IMR-90 (cell line): ENCODE results near the gene STK17B. TPM values are rescaled to one million over a fixed set of nuclear protein-coding genes. Genes with fewer than 3 reads are reported as not detected.
A peak's percentile ranks its signal among the peaks of the same experiment; 100 is the strongest.

ENCODE experiments used
- ATAC-seq: fragments of 200-7000 bp; cut with Tn5 transposase; 2 replicates; pipeline ENCODE4 v1.9.1; 2020; ENCODE audit warnings: low read depth, mild to moderate bottlenecking, moderate library complexity
- BruUV-seq: library from RNA; stranded (reverse); fragments of 400-500 nt; replicated peaks from 2 replicates; lab custom pipeline; 2021; lab: Mats Ljungman, UMichigan
- CTCF ChIA-PET: fragments of 300-600 bp; formaldehyde crosslinking; extraction: SDS; loops from one replicate; lab custom pipeline; 2021; ENCODE audit warnings: antibody characterized with exemption; lab: Yijun Ruan, JAX
- POLR2A ChIA-PET: fragments of 300-600 bp; sonication (Branson Sonifier 250); formaldehyde crosslinking; loops from one replicate; lab custom pipeline; 2022; ENCODE audit warnings: antibody characterized with exemption; ENCODE audit not compliant: unreplicated experiment; lab: Charles Lee
- DNase-seq: peaks from one replicate; pipeline ENCODE4 v3.0.0; 2013
- H2AFZ ChIP-seq: replicated peaks from 2 replicates; pipeline ENCODE3; 2013; ENCODE audit warnings: low read length, mild to moderate bottlenecking; ENCODE audit not compliant: poor library complexity
- H2AK5ac ChIP-seq: 2 replicates; pipeline ENCODE4 v1.6.1; 2013; ENCODE audit warnings: low read depth, low read length, inconsistent platforms
- H2AK9ac ChIP-seq: replicated peaks from 2 replicates; pipeline ENCODE3; 2013; ENCODE audit warnings: mild to moderate bottlenecking, low read depth, low read length, moderate library complexity; ENCODE audit not compliant: poor library complexity
- H2BK120ac ChIP-seq: 2 replicates; pipeline ENCODE4 v1.6.1; 2013; ENCODE audit warnings: low read depth, low read length, inconsistent platforms
- H2BK15ac ChIP-seq: 3 replicates; pipeline ENCODE4 v1.6.1; 2013; ENCODE audit warnings: low read depth, low read length, inconsistent platforms
- H2BK20ac ChIP-seq: 2 replicates; pipeline ENCODE4 v1.6.1; 2013; ENCODE audit warnings: low read depth, mild to moderate bottlenecking, inconsistent platforms, low read length, moderate library complexity
- H2BK5ac ChIP-seq: 2 replicates; pipeline ENCODE4 v1.6.1; 2013; ENCODE audit warnings: mild to moderate bottlenecking, low read depth, low read length, inconsistent platforms; ENCODE audit not compliant: poor library complexity, severe bottlenecking
- H3K14ac ChIP-seq: replicated peaks from 2 replicates; pipeline ENCODE4 v1.6.1; 2013; ENCODE audit warnings: low read depth, low read length, inconsistent platforms
- H3K18ac ChIP-seq: 2 replicates; pipeline ENCODE4 v1.6.1; 2013; ENCODE audit warnings: low read depth, low read length, control low read depth
- H3K23ac ChIP-seq: 2 replicates; pipeline ENCODE4 v1.6.1; 2013; ENCODE audit warnings: low read depth, low read length, inconsistent platforms
- H3K27ac ChIP-seq: 2 replicates; pipeline ENCODE4 v1.5.1; 2013; ENCODE audit warnings: mild to moderate bottlenecking, control low read depth, low read length; ENCODE audit not compliant: insufficient read depth
- H3K27me3 ChIP-seq: 2 replicates; pipeline ENCODE4 v1.6.1; 2013; ENCODE audit warnings: low read length; ENCODE audit not compliant: control insufficient read depth, insufficient read depth
- H3K36me3 ChIP-seq: 2 replicates; pipeline ENCODE4 v1.6.1; 2013; ENCODE audit warnings: low read length, mixed read lengths; ENCODE audit not compliant: control insufficient read depth, insufficient read depth
- H3K4ac ChIP-seq: 2 replicates; pipeline ENCODE4 v1.6.1; 2013; ENCODE audit warnings: low read depth, low read length, inconsistent platforms
- H3K4me1 ChIP-seq: 2 replicates; pipeline ENCODE4 v1.6.1; 2013; ENCODE audit warnings: low read length, mixed read lengths; ENCODE audit not compliant: control insufficient read depth, insufficient read depth
- H3K4me2 ChIP-seq: 2 replicates; pipeline ENCODE4 v1.6.1; 2013; ENCODE audit warnings: low read depth, mild to moderate bottlenecking, control low read depth, low read length, moderate library complexity
- H3K4me3 ChIP-seq: 2 replicates; pipeline ENCODE4 v1.5.1; 2013; ENCODE audit warnings: low read depth, mild to moderate bottlenecking, control low read depth, low read length, moderate library complexity; ENCODE audit not compliant: insufficient read depth
- H3K56ac ChIP-seq: 2 replicates; pipeline ENCODE4 v1.6.1; 2013; ENCODE audit warnings: low read length, inconsistent platforms; ENCODE audit not compliant: insufficient read depth; ENCODE audit errors: extremely low read depth
- H3K79me1 ChIP-seq, 2 experiments: 2 replicates each; pipeline ENCODE4 v1.6.1; 2013; ENCODE audit warnings: low read length in 2 of 2, inconsistent platforms in 1 of 2, low read depth in 1 of 2
- H3K9ac ChIP-seq: 2 replicates; pipeline ENCODE4 v1.6.1; 2013; ENCODE audit warnings: low read depth, low read length, control low read depth
- H3K9me1 ChIP-seq: 2 replicates; pipeline ENCODE4 v1.6.1; 2013; ENCODE audit warnings: low read length, inconsistent platforms; ENCODE audit not compliant: insufficient read depth
- H3K9me3 ChIP-seq: 2 replicates; pipeline ENCODE4 v1.6.1; 2013; ENCODE audit warnings: low read length; ENCODE audit not compliant: control insufficient read depth, insufficient read depth
- H4K20me1 ChIP-seq: 2 replicates; pipeline ENCODE4 v1.6.1; 2013; ENCODE audit warnings: low read length, inconsistent platforms; ENCODE audit not compliant: insufficient read depth
- H4K5ac ChIP-seq: 2 replicates; pipeline ENCODE4 v1.6.1; 2013; ENCODE audit warnings: mild to moderate bottlenecking, low read depth, low read length, control low read depth
- H4K8ac ChIP-seq, 2 experiments: 2 replicates each; pipeline ENCODE4 v1.6.1; 2013; ENCODE audit warnings: low read depth in 2 of 2, low read length in 2 of 2, control low read depth in 1 of 2, inconsistent platforms in 1 of 2
- H4K91ac ChIP-seq: 2 replicates; pipeline ENCODE4 v1.6.1; 2013; ENCODE audit warnings: low read depth, low read length, inconsistent platforms; ENCODE audit not compliant: insufficient read depth
- FOS ChIP-seq: fragments of 150-350 bp; IDR thresholded peaks from 2 replicates; pipeline ENCODE4 v1.6.1; 2016; ENCODE audit warnings: low read depth, low read length
- MAFK ChIP-seq: IDR thresholded peaks from 2 replicates; pipeline ENCODE4 v1.6.1; 2012; ENCODE audit warnings: low read depth, low read length, improper control_type of control experiment
- POLR2A ChIP-seq: IDR thresholded peaks from 2 replicates; pipeline ENCODE4 v1.6.1; 2012; ENCODE audit warnings: mild to moderate bottlenecking, low read depth, low read length
- WGBS, 2 experiments: methylation state at CpG; one replicate each; pipeline versions ENCODE4 v1.1.5 to v1.1.7; 2013; ENCODE audit warnings: missing lambda C conversion rate in 2 of 2; ENCODE audit not compliant: insufficient read length in 1 of 2; ENCODE audit errors: extremely low coverage in 2 of 2; 5-methylcytosine and 5-hydroxymethylcytosine counted together
- dilution Hi-C: fragments of 300-500 bp; cut with HindIII; formaldehyde crosslinking; loops from one replicate; pipeline ENCODE4 v1.14.3; 2018; ENCODE audit warnings: low sequenced_read_pairs; ENCODE audit not compliant: unreplicated experiment
- in situ Hi-C: fragments of 300-500 bp; cut with MboI; formaldehyde crosslinking; loops from 3 replicates; pipeline ENCODE4 v1.14.3; 2019; ENCODE audit warnings: low sequenced_read_pairs, inconsistent platforms, mixed read lengths
- intact Hi-C: fragments of 100-400 bp; cut with micrococcal nuclease; formaldehyde crosslinking; loops from 2 replicates; pipeline ENCODE4 v1.10.0; 2022
- polyA plus RNA-seq, 3 experiments: library from polyadenylated mRNA; depleted of rRNA; stranded (reverse); fragments of >200 nt; gene quantifications; 2 replicates each; pipeline ENCODE4 v1.2.3, GENCODE V29; 2012; ENCODE audit warnings: low replicate concordance in 1 of 3
- total RNA-seq: library from RNA; depleted of rRNA; stranded (reverse); fragments of >200 nt; gene quantifications from 2 replicates; pipeline ENCODE4 v1.2.3, GENCODE V29; 2012

Gene STK17B
- total and polyA plus RNA-seq, 2 of the 4 experiments (the other 2 are of a cell fraction) = 7.5 to 48.9 TPM

GRCh38 chr2:196137271-196137670 lies 34.1 kb downstream of the STK17B start:
- H2AFZ ChIP-seq = no peak overlapping the region
- no peak overlapping the region for H3K4ac ChIP-seq
- H4K91ac ChIP-seq = no peak overlapping the region
- intact Hi-C loops = no loop called here
- no peaks in the 10 kb centered on the region for H4K20me1 ChIP-seq
- CTCF ChIA-PET = no interaction called here
- no peaks in the 10 kb centered on the region for H3K4me1 ChIP-seq
- no peak overlapping the region for H4K5ac ChIP-seq
- dilution Hi-C loops = no loop called here
- no CpG with 5 or more reads among the region's 2 CpGs for WGBS, 2 experiments
- BruUV-seq = no TSS peak
- no peaks in the 10 kb centered on the region for H3K9me1 ChIP-seq
- peaks cover 0 to 15% of the 10 kb centered on the region in 2 experiments; a peak in 3 of 4 replicates for H3K79me1 ChIP-seq
- no peak overlapping the region for H3K27ac ChIP-seq
- POLR2A ChIA-PET = no interaction called here
- H2BK15ac ChIP-seq = no peak overlapping the region
- in situ Hi-C loops = no loop called here
- no peaks in the 10 kb centered on the region for H3K27me3 ChIP-seq
- H3K56ac ChIP-seq = no peak overlapping the region
- no peak overlapping the region for H3K9ac ChIP-seq
- H2BK20ac ChIP-seq = no peak overlapping the region
- H3K36me3 ChIP-seq = peaks cover 39% of the 10 kb centered on the region
- H2AK5ac ChIP-seq = no peak overlapping the region
- H2BK120ac ChIP-seq = no peak overlapping the region
- H3K4me2 ChIP-seq = no peak overlapping the region
- peaks cover 10% of the 10 kb centered on the region for H3K9me3 ChIP-seq
- no peak overlapping the region for H3K14ac ChIP-seq
- no peak overlapping the region for H3K18ac ChIP-seq
- no peak overlapping the region for H3K23ac ChIP-seq
- TF ChIP-seq FOS (peak; percentile 18; the same call in 1 of the 2 replicates), POLR2A (no peak), MAFK (peak; percentile 74)
- H4K8ac ChIP-seq = no peak overlapping the region
- peak; percentile 18 for DNase-seq
- H2AK9ac ChIP-seq = no peak overlapping the region
- no peak overlapping the region for H2BK5ac ChIP-seq
- H3K4me3 ChIP-seq = no peak overlapping the region
- no peak for ATAC-seq
